Kidney epithelial cell (primary cell): Measurements from ENCODE around the gene COL18A1. TPM values are rescaled to one million over a fixed set of nuclear protein-coding genes. Genes with fewer than 3 reads are reported as not detected.
"Not testable (repeated sequence)": the region's sequence is repeated elsewhere in the genome, so short reads cannot be mapped to it uniquely, and the experiment has no call there.

Experiments
- DNase-seq: peaks from one replicate; pipeline ENCODE4 v3.0.0-alpha.2; 2010; ENCODE audit warnings: low read depth
- H3K27me3 ChIP-seq: 2 replicates; pipeline ENCODE4 v1.6.0; 2011; ENCODE audit warnings: low read length; ENCODE audit not compliant: control insufficient read depth, insufficient read depth
- H3K36me3 ChIP-seq: 2 replicates; pipeline ENCODE4 v1.5.1; 2011; ENCODE audit warnings: low read length; ENCODE audit not compliant: control insufficient read depth, insufficient read depth
- H3K4me3 ChIP-seq: 2 replicates; pipeline ENCODE4 v1.5.1; 2011; ENCODE audit warnings: low read depth, mild to moderate bottlenecking, control low read depth, low read length
- CTCF ChIP-seq: IDR thresholded peaks from 2 replicates; pipeline ENCODE4 v1.5.1; 2011; ENCODE audit warnings: mild to moderate bottlenecking, moderate library complexity, low read length, control low read depth, inconsistent platforms; ENCODE audit not compliant: insufficient read depth, poor library complexity, severe bottlenecking
- total RNA-seq: library from RNA; depleted of rRNA; stranded (reverse); fragments of >200 nt; gene quantifications from 2 replicates; pipeline ENCODE4 v1.2.3, GENCODE V29; 2015

COL18A1 gene
- total RNA-seq, 1 donor from 2014 or later: 808 TPM

- no peak for DNase-seq
- Histone ChIP-seq H3K27me3 (no peaks in the 10 kb centered on the region), H3K36me3 (peaks cover 4% of the 10 kb centered on the region), H3K4me3 (no peak overlapping the region)
- TF ChIP-seq CTCF: no peak
These were observed 94.3 kb downstream of the COL18A1 start for GRCh38 chr21:45499201-45499750.

- DNase-seq: no peak
- no peak for TF ChIP-seq CTCF
- peaks cover 2% of the 10 kb centered on the region for H3K36me3 ChIP-seq
These were observed 95.1 kb downstream of the COL18A1 start for GRCh38 chr21:45499970-45500577.

GRCh38 chr21:45501081-45502005 lies 96.4 kb downstream of the COL18A1 start:
- DNase-seq, H3K4me3 ChIP-seq, H3K27me3 ChIP-seq, H3K36me3 ChIP-seq: not testable (repeated sequence)

More at GRCh38 chr21:45499970-45500577, 95.1 kb downstream of the COL18A1 start:
- Histone ChIP-seq H3K4me3 (no peak overlapping the region), H3K27me3 (no peaks in the 10 kb centered on the region)

GRCh38 chr21:45502006-45502345 lies 97.0 kb downstream of the COL18A1 start:
- H3K4me3 ChIP-seq: no peak overlapping the region
- DNase-seq: no peak
- TF ChIP-seq CTCF: no peak
- no peaks in the 10 kb centered on the region for H3K27me3 ChIP-seq
- no peaks in the 10 kb centered on the region for H3K36me3 ChIP-seq

- Histone ChIP-seq H3K27me3 (no peaks in the 10 kb centered on the region), H3K36me3 (peaks cover 4% of the 10 kb centered on the region), H3K4me3 (no peak overlapping the region)
- no peak for TF ChIP-seq CTCF
- no peak for DNase-seq
These were observed 97.6 kb downstream of the COL18A1 start for GRCh38 chr21:45502600-45502999.

GRCh38 chr21:45503226-45503625 lies 98.3 kb downstream of the COL18A1 start:
- not testable (repeated sequence) for DNase-seq

More at GRCh38 chr21:45503226-45503625, 98.3 kb downstream of the COL18A1 start:
- not testable (repeated sequence) for H3K4me3 ChIP-seq, H3K27me3 ChIP-seq, H3K36me3 ChIP-seq
